Erythroblast (primary cell): ENCODE data around the gene PLEKHA5.

ENCODE experiments used
- GATA1 ChIP-seq: IDR thresholded peaks from 2 replicates; pipeline ENCODE4 v1.6.1; 2011; ENCODE audit warnings: low read depth, mild to moderate bottlenecking, control low read depth, low read length, moderate library complexity
- POLR2A ChIP-seq: IDR thresholded peaks from 2 replicates; pipeline ENCODE4 v1.6.1; 2011; ENCODE audit warnings: mild to moderate bottlenecking, low read length

DNA sequence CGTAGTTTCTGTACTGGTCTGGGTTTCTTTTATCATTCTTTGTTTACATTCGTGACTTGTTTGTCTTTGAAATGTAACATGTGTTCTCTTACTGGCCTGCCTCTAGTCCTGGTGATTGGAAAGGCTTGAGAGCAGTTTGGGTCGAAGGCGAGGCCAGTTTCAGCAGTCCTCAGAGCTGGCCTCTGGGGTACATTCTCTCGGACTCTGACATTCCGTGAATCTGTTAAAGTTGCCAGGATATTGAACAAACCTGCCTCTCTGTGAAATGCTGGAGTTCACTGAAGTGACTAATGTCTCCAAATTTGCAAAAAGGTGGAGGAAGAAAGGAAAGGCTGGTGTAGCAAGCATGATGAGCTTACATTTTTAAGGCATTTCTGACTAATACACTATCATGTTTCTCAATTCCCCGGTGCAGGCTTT lies 1.5 kb downstream of the PLEKHA5 start:
- no peak for TF ChIP-seq POLR2A
- TF ChIP-seq GATA1, result no peak
